ENCODE measurements around the gene GABRA4.

GABRA4 gene

DNA sequence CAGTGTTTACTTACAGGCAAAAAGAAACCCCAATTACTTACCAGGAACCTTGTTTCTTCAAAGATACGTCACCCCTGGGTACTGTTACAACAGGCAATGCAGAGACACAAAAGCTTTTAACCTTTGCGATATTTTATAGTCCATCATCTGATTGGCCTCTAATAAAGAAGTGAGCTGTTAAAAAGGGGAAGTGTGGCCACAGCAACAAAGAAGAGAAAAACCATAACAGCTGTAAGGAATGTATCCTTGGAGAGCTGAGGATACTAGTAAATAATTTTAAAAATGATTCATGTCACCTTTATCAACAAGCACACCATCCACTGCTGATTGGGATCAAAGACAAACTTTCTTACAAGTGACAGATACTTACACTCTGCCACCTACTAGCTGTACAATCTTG is 14.1 kb downstream of the GABRA4 start:
- DNase-seq (ENCODE audit: low read depth in 2 of 2): no peak

DNA sequence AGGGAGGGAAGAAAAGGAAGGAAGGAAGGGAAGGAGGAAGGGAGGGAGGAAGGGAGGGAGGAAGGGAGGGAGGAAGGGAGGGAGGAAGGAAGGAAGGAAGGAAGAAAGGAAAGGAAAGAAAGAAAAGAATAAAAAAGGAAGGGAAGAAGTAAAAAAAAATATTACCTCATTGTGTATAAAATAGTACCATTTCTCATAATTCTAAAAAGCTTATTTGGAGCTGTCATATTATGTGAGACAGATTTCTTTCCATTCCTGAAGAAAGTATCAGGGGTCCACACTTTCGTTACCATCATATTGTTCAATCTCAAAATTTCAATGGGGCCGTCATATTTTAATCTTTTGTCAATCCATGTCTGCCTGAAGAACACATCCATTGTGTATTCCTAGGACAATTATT is 16.1 kb downstream of the GABRA4 start:
- no peak for DNase-seq (ENCODE audit: low read depth in 2 of 2)

DNA sequence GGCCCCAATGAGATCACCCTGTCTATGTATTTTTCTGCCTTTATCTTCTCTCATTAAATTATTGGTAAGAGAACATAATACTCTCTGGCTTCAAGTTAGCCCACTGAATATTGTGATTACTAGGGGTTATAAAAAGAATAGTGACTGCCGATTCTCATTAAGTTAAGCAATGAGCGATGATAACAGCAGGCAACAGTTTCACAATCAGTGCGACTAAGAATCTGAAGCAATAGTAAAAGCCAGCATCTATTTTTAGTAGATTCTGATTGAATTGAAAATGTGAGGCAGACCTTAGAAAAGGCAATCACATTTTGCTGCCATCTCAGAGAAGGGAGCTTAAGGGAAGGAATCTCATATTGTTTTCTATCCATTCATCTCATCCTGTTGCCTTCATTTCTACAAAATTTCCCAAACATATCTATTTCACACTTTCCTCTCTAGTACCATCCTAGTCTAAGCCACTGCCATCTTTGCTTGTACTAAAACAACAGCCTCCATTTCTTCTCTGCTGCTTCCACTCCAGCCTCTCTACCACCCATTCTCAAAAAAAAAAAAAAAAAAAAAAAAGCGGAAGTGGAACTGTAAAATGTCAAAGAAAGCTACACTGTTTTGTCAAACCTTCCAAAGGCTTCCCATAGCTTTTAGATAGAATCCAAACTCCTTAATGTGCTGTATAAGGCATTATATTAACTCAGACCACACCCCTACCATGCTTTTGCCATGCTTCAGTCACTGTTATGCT is 17.4 kb downstream of the GABRA4 start:
- no peak for DNase-seq (ENCODE audit: low read depth in 2 of 2)

DNA sequence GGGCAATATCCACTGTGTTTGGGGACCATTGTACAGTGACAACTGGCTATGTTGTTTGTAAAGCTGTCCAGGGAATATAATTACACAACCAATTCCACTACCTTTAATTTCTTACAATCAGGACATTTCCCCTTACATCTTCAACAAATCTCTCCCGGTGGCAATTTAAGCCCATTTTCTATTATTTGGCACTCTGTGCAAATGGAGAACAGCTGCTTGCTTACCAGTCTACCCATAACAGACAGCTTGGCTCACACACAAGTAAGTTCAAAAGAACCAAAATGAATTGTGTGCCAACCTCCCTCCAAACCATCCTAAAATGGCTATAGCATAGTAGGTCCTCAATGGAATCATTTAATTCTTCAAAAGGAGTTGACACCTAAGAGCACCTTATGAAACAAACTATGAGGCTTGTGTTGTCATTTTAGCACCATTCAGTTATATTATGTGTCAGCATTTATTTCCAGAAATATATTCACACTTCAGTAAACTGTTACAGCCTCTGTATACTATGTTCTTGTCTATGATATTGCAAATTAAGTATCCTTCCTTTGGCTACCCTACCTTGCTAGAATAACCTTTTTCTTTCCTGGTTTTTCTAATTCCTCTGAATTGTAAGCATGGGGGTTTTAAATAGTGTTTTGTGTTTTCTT is 18.4 kb downstream of the GABRA4 start:
- no peak for DNase-seq (ENCODE audit: low read depth in 2 of 2)

GRCh38 chr4:46968847-46969246 is 24.5 kb downstream of the GABRA4 start:
- no peak for DNase-seq (ENCODE audit: low read depth in 2 of 2)

GRCh38 chr4:46967631-46968030 is 25.8 kb downstream of the GABRA4 start:
- DNase-seq (ENCODE audit: low read depth in 2 of 2): no peak

- DNase-seq (ENCODE audit: low read depth in 2 of 2): no peak
Measured at GRCh38 chr4:46958742-46959488, 34.5 kb downstream of the GABRA4 start.

- DNase-seq (ENCODE audit: low read depth in 2 of 2): no peak
Measured at GRCh38 chr4:46956451-46956850, 36.9 kb downstream of the GABRA4 start.

GRCh38 chr4:46955601-46956000 is 37.8 kb downstream of the GABRA4 start:
- DNase-seq (ENCODE audit: low read depth in 2 of 2): no peak

- DNase-seq (ENCODE audit: low read depth in 2 of 2): no peak
Measured at GRCh38 chr4:46954643-46955042, 38.7 kb downstream of the GABRA4 start.

GRCh38 chr4:46953564-46953963 is 39.8 kb downstream of the GABRA4 start:
- DNase-seq (ENCODE audit: low read depth in 2 of 2): no peak

DNA sequence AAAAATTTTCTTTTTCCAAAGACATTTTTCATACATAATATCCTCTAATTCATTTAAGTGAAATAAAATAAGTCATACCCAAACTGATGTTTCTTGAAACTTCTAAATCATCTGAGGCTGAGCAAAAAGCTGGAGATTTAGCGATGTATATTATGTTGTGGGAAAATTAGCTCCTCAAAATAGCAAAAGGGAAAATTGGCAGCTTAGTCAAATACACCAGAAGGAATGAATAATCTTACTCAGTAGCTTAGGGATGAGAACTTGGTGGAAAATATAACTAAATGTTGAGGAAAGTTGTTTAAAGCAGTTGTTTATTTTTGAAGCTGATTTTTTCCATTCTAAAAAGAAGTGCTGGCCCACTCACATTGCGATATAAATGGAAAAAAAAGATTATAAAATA is 40.9 kb downstream of the GABRA4 start:
- no peak for DNase-seq (ENCODE audit: low read depth in 2 of 2)

DNA sequence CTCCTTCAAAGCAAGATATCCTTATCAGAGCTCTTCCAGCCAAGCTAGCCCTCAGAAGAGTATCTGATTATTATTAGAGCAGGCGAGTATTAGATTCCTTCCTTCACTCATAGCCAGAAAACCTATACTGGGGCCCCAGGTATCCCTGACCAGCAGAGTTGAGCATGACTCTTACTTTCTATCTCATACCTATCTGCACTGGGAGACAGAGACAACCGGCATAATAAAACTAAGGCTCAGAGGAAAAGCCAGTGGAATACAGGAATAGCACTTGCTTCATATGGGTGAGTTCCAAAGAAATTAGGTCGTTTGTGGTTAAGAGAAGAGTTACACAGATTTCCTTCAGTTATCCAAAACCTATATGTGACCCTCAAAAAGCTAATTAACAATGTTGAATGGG is 42.6 kb downstream of the GABRA4 start:
- no peak for DNase-seq (ENCODE audit: low read depth in 2 of 2)

GRCh38 chr4:46949822-46950221 is 43.6 kb downstream of the GABRA4 start:
- no peak for DNase-seq (ENCODE audit: low read depth in 2 of 2)

GRCh38 chr4:46947541-46947940 is 45.8 kb downstream of the GABRA4 start:
- no peak for DNase-seq (ENCODE audit: low read depth in 2 of 2)

- DNase-seq (ENCODE audit: low read depth in 2 of 2): no peak
Measured at GRCh38 chr4:46946919-46947536, 46.4 kb downstream of the GABRA4 start.

DNA sequence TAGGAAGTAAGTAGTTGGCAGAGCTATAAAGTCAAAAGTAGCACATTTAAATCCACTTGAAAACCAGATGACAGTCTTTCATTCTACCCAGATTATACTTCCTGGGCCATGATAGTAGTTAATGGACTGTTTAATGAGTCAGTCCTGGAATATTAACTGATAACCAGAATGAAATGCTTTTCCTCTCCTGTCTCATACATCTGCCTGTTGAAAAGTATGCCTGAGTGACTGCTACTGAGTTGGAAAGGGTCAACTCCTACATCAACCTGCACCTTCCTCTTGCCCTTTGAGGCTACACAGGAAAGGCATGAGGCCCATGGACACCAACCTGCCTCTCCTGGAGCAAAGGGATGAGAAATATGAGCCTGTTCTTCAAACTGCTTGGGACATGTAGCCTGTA is 48.3 kb downstream of the GABRA4 start:
- DNase-seq (ENCODE audit: low read depth in 2 of 2): no peak

- DNase-seq (ENCODE audit: low read depth in 2 of 2): no peak
Measured at GRCh38 chr4:46944345-46944744, 49.0 kb downstream of the GABRA4 start.

- DNase-seq (ENCODE audit: low read depth in 2 of 2): no peak
Measured at GRCh38 chr4:46937493-46937892, 55.9 kb downstream of the GABRA4 start.

DNA sequence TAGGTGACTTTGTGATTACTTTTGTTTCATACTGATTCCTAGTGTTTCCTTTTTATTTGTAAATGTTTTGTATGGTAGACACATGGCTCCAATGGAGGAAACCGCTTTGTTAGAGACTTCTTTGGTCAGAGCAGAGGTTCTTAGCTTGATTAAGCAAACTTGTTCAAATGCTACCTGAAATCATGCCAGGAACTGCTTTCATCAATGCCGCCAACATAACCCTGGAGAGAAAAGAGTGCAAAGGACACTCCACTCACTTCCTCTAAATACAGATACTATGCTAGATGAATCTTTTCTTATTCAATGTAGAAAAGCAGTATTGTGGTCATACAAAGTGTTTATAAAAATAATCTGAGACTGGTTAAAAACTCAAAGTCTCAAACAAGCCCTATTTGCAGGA is 58.7 kb downstream of the GABRA4 start:
- no peak for DNase-seq (ENCODE audit: low read depth in 2 of 2)

- no peak for DNase-seq (ENCODE audit: low read depth in 2 of 2)
Measured at GRCh38 chr4:46933686-46934085, 59.7 kb downstream of the GABRA4 start.

GRCh38 chr4:46931981-46932380 is 61.4 kb downstream of the GABRA4 start:
- DNase-seq (ENCODE audit: low read depth in 2 of 2): no peak
